Measurements from ENCODE around the gene PLPP6.

PLPP6 gene

DNA sequence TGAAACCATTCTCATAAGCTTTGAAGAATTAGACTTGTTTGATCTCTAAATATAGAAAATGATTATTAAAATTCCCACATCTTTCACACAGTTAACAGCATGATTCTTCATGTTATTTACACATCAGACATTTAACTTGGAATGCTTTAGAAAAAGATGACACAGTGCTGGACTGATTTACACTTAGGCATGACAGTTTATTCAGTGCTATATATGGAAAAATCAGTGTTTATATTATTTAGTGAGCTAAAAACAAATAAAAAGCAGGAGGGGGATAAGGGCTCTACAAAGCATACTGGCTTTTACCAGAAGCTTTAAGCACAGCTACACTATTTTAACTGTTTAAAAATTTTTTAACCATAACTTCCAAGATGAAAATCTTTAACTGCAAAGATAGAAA is 47.3 kb downstream of the PLPP6 start:
- H3K27ac Mint-ChIP-seq (ENCODE audit: low read depth) = peak overlapping the region; percentile 56
- no peak overlapping the region for H3K4me3 Mint-ChIP-seq
- no peak for ATAC-seq (replicated peaks; ENCODE audit: extremely low read depth, poor library complexity, severe bottlenecking)
- no peaks in the 10 kb centered on the region for H3K4me1 Mint-ChIP-seq
- DNase-seq (ENCODE audit: low spot score in 2 of 2) = no peak
- H3K36me3 Mint-ChIP-seq (ENCODE audit: insufficient read depth) = peaks cover 38% of the 10 kb centered on the region
- no peaks in the 10 kb centered on the region for H3K9me3 Mint-ChIP-seq
- H3K27me3 Mint-ChIP-seq = no peaks in the 10 kb centered on the region

GRCh38 chr9:4713849-4714248 is 51.8 kb downstream of the PLPP6 start:
- Mint-ChIP-seq H3K4me1 (no peaks in the 10 kb centered on the region), H3K9me3 (no peaks in the 10 kb centered on the region), H3K27ac (ENCODE audit: low read depth) (no peak overlapping the region), H3K27me3 (no peaks in the 10 kb centered on the region), H3K36me3 (ENCODE audit: insufficient read depth) (peaks cover 39% of the 10 kb centered on the region), H3K4me3 (no peak overlapping the region)
- ATAC-seq (replicated peaks; ENCODE audit: extremely low read depth, poor library complexity, severe bottlenecking) = no peak
- no peak for DNase-seq (ENCODE audit: low spot score in 2 of 2)

GRCh38 chr9:4714266-4715016 is 52.3 kb downstream of the PLPP6 start:
- H3K27me3 Mint-ChIP-seq = no peaks in the 10 kb centered on the region
- H3K9me3 Mint-ChIP-seq = no peaks in the 10 kb centered on the region
- peak overlapping the region; percentile 30 for H3K27ac Mint-ChIP-seq (ENCODE audit: low read depth)
- H3K4me3 Mint-ChIP-seq = no peak overlapping the region
- H3K36me3 Mint-ChIP-seq (ENCODE audit: insufficient read depth) = peaks cover 37% of the 10 kb centered on the region
- H3K4me1 Mint-ChIP-seq = no peaks in the 10 kb centered on the region
- ATAC-seq (replicated peaks; ENCODE audit: extremely low read depth, poor library complexity, severe bottlenecking) = no peak
- no peak for DNase-seq (ENCODE audit: low spot score in 2 of 2)
